ENCODE results near the gene NGDN.

Gene NGDN, protein sequence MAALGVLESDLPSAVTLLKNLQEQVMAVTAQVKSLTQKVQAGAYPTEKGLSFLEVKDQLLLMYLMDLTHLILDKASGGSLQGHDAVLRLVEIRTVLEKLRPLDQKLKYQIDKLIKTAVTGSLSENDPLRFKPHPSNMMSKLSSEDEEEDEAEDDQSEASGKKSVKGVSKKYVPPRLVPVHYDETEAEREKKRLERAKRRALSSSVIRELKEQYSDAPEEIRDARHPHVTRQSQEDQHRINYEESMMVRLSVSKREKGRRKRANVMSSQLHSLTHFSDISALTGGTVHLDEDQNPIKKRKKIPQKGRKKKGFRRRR

DNA sequence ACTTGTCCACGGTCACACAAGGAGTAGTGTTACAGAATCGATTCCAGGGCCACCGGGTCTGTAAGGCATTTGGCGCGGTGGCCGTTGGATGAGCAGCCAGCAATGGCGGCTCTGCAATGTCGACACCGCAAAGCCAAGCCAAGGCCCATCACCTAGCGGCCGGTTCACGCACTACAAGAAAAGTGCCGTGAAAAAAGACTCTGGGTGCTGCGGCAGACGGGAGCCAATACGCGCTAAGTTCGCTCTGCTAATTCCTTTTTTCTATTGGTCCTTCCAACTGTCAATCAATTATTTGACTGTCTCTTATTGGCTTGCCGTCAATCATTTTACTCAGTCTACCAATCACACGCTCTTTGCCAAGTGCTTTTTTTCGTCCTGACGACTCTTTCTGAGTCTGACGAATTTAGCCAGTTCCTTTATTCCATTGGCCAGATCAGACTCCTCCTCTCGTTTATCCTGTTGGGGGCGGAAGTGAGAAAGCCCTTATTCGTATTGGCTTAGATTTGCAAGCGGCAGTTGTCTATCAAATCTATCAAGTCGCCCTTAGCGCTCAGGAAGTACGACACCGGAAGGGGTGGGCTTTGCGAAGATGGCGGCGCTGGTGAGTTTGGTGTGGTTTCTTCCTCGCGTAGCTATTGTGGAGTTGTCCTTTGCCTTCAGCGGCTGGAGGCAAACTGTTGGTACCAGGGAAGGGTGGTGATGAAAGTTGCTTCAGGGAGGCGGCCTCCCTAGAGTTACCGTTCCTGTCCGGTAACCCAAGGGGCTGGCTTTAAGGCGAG lies at the start of gene NGDN:
TSS of gene NGDN (plus strand) at position 577 of the 779 bp plus-strand sequence. CDS start at position 590, 13 bp downstream.
- Histone ChIP-seq H3K4me2 (ENCODE audit: low read length) (peak within 1 kb of the TSS; percentile 93), H3K9me3 (ENCODE audit: low read length) (no peaks in the 10 kb centered on the region), H4K20me1 (ENCODE audit: insufficient read depth, low read length) (no peaks in the 10 kb centered on the region), H3K36me3 (ENCODE audit: insufficient read depth, low read length) (peaks cover 32% of the 10 kb centered on the region; the same call in 1 of the 2 replicates), H3K27me3 (ENCODE audit: insufficient read depth, low read length) (no peaks in the 10 kb centered on the region), H3K4me1 (ENCODE audit: insufficient read depth, low read length, severe bottlenecking) (peaks cover 9% of the 10 kb centered on the region), H3F3A (ENCODE audit: insufficient read depth, low read length) (no peaks in the 10 kb centered on the region), H3K9me2 (ENCODE audit: low read depth, low read length) (no peaks in the 10 kb centered on the region), H3K4me3 (ENCODE audit: low read depth, low read length, poor library complexity, severe bottlenecking) (peak within 1 kb of the TSS; percentile 100), H3K27ac (ENCODE audit: low read depth, low read length, poor library complexity, severe bottlenecking) (peak within 1 kb of the TSS; percentile 57), H2AFZ (ENCODE audit: low read length) (peak within 1 kb of the TSS; percentile 54), H3K9ac (ENCODE audit: low read length) (peak within 1 kb of the TSS; percentile 91), H3K79me2 (ENCODE audit: insufficient read depth, low read length) (peaks cover 9% of the 10 kb centered on the region)
- TF ChIP-seq, protein P1, sequence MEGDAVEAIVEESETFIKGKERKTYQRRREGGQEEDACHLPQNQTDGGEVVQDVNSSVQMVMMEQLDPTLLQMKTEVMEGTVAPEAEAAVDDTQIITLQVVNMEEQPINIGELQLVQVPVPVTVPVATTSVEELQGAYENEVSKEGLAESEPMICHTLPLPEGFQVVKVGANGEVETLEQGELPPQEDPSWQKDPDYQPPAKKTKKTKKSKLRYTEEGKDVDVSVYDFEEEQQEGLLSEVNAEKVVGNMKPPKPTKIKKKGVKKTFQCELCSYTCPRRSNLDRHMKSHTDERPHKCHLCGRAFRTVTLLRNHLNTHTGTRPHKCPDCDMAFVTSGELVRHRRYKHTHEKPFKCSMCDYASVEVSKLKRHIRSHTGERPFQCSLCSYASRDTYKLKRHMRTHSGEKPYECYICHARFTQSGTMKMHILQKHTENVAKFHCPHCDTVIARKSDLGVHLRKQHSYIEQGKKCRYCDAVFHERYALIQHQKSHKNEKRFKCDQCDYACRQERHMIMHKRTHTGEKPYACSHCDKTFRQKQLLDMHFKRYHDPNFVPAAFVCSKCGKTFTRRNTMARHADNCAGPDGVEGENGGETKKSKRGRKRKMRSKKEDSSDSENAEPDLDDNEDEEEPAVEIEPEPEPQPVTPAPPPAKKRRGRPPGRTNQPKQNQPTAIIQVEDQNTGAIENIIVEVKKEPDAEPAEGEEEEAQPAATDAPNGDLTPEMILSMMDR (IDR thresholded peaks at IDR 0.05; ENCODE audit: low read length) = peak; percentile 79
- no peak for TF ChIP-seq EZH2 (IDR thresholded peaks at IDR 0.05; ENCODE audit: borderline replicate concordance, low read length)

DNA sequence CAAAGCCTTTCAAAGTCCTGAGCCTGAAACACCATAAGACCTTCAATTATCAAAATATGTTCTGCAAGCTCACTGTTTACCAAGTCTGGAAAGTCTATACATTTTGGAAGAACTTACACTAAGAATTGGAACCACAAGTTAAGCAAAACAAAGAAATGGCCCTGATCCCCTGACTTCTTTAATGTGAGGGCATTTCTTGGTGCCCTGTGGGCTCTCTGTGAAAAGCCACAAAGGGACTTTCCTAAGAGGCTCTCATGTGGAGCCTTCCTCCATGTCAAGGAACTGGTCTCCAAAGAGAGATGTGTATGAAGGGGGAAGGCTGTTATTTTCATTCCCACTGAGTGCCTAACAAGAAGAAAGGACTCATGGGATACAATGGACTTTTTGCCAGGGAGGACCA lies 47.9 kb upstream of the NGDN start:
- no peaks in the 10 kb centered on the region for H3K79me2 ChIP-seq (ENCODE audit: insufficient read depth, low read length)
- no peak for TF ChIP-seq EZH2 (IDR thresholded peaks at IDR 0.05; ENCODE audit: borderline replicate concordance, low read length)
- TF ChIP-seq, protein P1 (IDR thresholded peaks at IDR 0.05; ENCODE audit: low read length) = no peak
- no peak overlapping the region for H2AFZ ChIP-seq (ENCODE audit: low read length)
- no peak overlapping the region for H3K27ac ChIP-seq (ENCODE audit: low read depth, low read length, poor library complexity, severe bottlenecking)
- no peak overlapping the region for H3K4me3 ChIP-seq (ENCODE audit: low read depth, low read length, poor library complexity, severe bottlenecking)
- no peaks in the 10 kb centered on the region for H3K9me3 ChIP-seq (ENCODE audit: low read length)
- H3K9me2 ChIP-seq (ENCODE audit: low read depth, low read length) = no peaks in the 10 kb centered on the region
- no peaks in the 10 kb centered on the region for H3K36me3 ChIP-seq (ENCODE audit: insufficient read depth, low read length)
- no peaks in the 10 kb centered on the region for H3K4me1 ChIP-seq (ENCODE audit: insufficient read depth, low read length, severe bottlenecking)
- no peak overlapping the region for H3K9ac ChIP-seq (ENCODE audit: low read length)
- H3F3A ChIP-seq (ENCODE audit: insufficient read depth, low read length) = no peaks in the 10 kb centered on the region
- H3K27me3 ChIP-seq (ENCODE audit: insufficient read depth, low read length) = no peaks in the 10 kb centered on the region; the same call in 1 of the 2 replicates
- H4K20me1 ChIP-seq (ENCODE audit: insufficient read depth, low read length) = no peaks in the 10 kb centered on the region
- no peak overlapping the region for H3K4me2 ChIP-seq (ENCODE audit: low read length)

DNA sequence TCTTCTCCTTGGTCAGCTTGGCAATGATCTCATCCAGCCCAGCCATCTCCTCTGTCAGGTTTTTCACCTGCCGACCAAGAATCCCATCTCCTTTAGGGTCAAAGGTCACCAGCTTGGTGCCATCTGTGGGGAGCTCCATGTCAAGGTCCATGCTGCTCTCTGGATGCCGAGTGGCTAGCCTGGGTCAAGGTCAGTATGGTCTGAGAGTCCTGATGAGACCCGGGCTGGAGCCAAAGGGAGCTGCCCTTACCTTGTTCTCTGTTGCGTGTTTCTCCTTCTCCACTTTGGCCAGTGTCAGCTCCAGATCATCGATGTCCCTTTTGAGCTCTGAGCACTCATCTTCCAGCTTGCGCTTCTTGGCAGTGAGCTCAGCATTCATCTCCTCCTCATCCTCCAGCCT lies 45.8 kb upstream of the NGDN start:
- Histone ChIP-seq H3K79me2 (ENCODE audit: insufficient read depth, low read length) (no peaks in the 10 kb centered on the region), H3K36me3 (ENCODE audit: insufficient read depth, low read length) (no peaks in the 10 kb centered on the region), H3F3A (ENCODE audit: insufficient read depth, low read length) (no peaks in the 10 kb centered on the region), H3K4me1 (ENCODE audit: insufficient read depth, low read length, severe bottlenecking) (no peaks in the 10 kb centered on the region), H2AFZ (ENCODE audit: low read length) (no peak overlapping the region), H3K4me3 (ENCODE audit: low read depth, low read length, poor library complexity, severe bottlenecking) (no peak overlapping the region), H3K27me3 (ENCODE audit: insufficient read depth, low read length) (no peaks in the 10 kb centered on the region; the same call in 1 of the 2 replicates), H3K9ac (ENCODE audit: low read length) (no peak overlapping the region), H3K9me3 (ENCODE audit: low read length) (no peaks in the 10 kb centered on the region), H3K4me2 (ENCODE audit: low read length) (no peak overlapping the region), H4K20me1 (ENCODE audit: insufficient read depth, low read length) (no peaks in the 10 kb centered on the region), H3K9me2 (ENCODE audit: low read depth, low read length) (no peaks in the 10 kb centered on the region), H3K27ac (ENCODE audit: low read depth, low read length, poor library complexity, severe bottlenecking) (no peak overlapping the region)
- TF ChIP-seq, protein P1 (IDR thresholded peaks at IDR 0.05; ENCODE audit: low read length) = no peak
- no peak for TF ChIP-seq EZH2 (IDR thresholded peaks at IDR 0.05; ENCODE audit: borderline replicate concordance, low read length)

Data from OCI-LY1 (cell line).